EL (cell line): ENCODE results near the gene NUP62.
A peak's percentile ranks its signal among the peaks of the same experiment; 100 is the strongest.
"Not testable (repeated sequence)": the region's sequence is repeated elsewhere in the genome, so short reads cannot be mapped to it uniquely, and the experiment has no call there.

Experiments used
- DNase-seq: peaks from one replicate; pipeline ENCODE4 v3.0.0-alpha.2; 2016

Gene NUP62

GRCh38 chr19:49929121-49929610 lies at the start of gene NUP62, which contains the start of gene ATF5:
Gene NUP62 (minus strand): TSS chr19:49929504. CDS start chr19:49909807, 19,697 bp downstream.
Gene ATF5 (plus strand): TSS chr19:49929205. CDS start chr19:49930851, 1,646 bp downstream.
- peak; percentile 90 for DNase-seq

- DNase-seq: no peak
Observed at GRCh38 chr19:49978324-49978723, 49.0 kb upstream of the NUP62 start.

- no peak for DNase-seq
Observed at GRCh38 chr19:49977881-49978280, 48.6 kb upstream of the NUP62 start.

GRCh38 chr19:49977076-49977475 lies 47.8 kb upstream of the NUP62 start:
- no peak for DNase-seq

- no peak for DNase-seq
Observed at GRCh38 chr19:49976496-49976895, 47.2 kb upstream of the NUP62 start.

GRCh38 chr19:49975051-49975450 lies 45.7 kb upstream of the NUP62 start:
- no peak for DNase-seq

- DNase-seq: no peak
Observed at GRCh38 chr19:49973987-49974386, 44.7 kb upstream of the NUP62 start.

GRCh38 chr19:49972841-49973240 lies 43.5 kb upstream of the NUP62 start:
- no peak for DNase-seq

GRCh38 chr19:49971991-49972411 lies 42.7 kb upstream of the NUP62 start:
- DNase-seq: no peak

GRCh38 chr19:49969355-49969754 lies 40.1 kb upstream of the NUP62 start:
- not testable (repeated sequence) for DNase-seq

- no peak for DNase-seq
Observed at GRCh38 chr19:49968279-49968922, 39.1 kb upstream of the NUP62 start.

GRCh38 chr19:49960980-49961379 lies 31.7 kb upstream of the NUP62 start, which contains the start of gene SIGLEC11:
Gene SIGLEC11 (minus strand): TSS chr19:49961172. CDS start chr19:49961081, 91 bp downstream.
- DNase-seq: not testable (repeated sequence)

GRCh38 chr19:49959892-49960291 lies 30.6 kb upstream of the NUP62 start:
- DNase-seq: not testable (repeated sequence)

- not testable (repeated sequence) for DNase-seq
Observed at GRCh38 chr19:49958596-49958995, 29.3 kb upstream of the NUP62 start.

GRCh38 chr19:49958144-49958543 lies 28.8 kb upstream of the NUP62 start:
- DNase-seq: not testable (repeated sequence)

GRCh38 chr19:49957262-49957915 lies 28.1 kb upstream of the NUP62 start:
- DNase-seq: no peak

- no peak for DNase-seq
Observed at GRCh38 chr19:49956115-49956495, 26.8 kb upstream of the NUP62 start.

- no peak for DNase-seq
Observed at GRCh38 chr19:49954933-49955332, 25.6 kb upstream of the NUP62 start.

- DNase-seq: no peak
Observed at GRCh38 chr19:49954092-49954829, 25.0 kb upstream of the NUP62 start.

- no peak for DNase-seq
Observed at GRCh38 chr19:49953416-49953815, 24.1 kb upstream of the NUP62 start.

- no peak for DNase-seq
Observed at GRCh38 chr19:49952906-49953305, 23.6 kb upstream of the NUP62 start.

- no peak for DNase-seq
Observed at GRCh38 chr19:49952479-49952836, 23.2 kb upstream of the NUP62 start.

- no peak for DNase-seq
Observed at GRCh38 chr19:49951806-49952478, 22.6 kb upstream of the NUP62 start.
